ENCODE data around the gene ZNF565.
"Not testable (repeated sequence)": the region's sequence is repeated elsewhere in the genome, so short reads cannot be mapped to it uniquely, and the experiment has no call there.

- TF ChIP-seq MAX (IDR thresholded peaks at IDR 0.05; ENCODE audit: low read depth, low read length); CTCF (IDR thresholded peaks at IDR 0.05; ENCODE audit: low read depth, low read length); POLR2A (IDR thresholded peaks at IDR 0.05; ENCODE audit: extremely low read depth, insufficient read length); MYC (IDR thresholded peaks at IDR 0.05; ENCODE audit: low read depth, low read length): not testable (repeated sequence)
Measured at GRCh38 chr19:36179077-36179476, 35.4 kb downstream of the ZNF565 start.

Measured in NB4 (cell line).